ENCODE results near the gene NELFE.

DNA sequence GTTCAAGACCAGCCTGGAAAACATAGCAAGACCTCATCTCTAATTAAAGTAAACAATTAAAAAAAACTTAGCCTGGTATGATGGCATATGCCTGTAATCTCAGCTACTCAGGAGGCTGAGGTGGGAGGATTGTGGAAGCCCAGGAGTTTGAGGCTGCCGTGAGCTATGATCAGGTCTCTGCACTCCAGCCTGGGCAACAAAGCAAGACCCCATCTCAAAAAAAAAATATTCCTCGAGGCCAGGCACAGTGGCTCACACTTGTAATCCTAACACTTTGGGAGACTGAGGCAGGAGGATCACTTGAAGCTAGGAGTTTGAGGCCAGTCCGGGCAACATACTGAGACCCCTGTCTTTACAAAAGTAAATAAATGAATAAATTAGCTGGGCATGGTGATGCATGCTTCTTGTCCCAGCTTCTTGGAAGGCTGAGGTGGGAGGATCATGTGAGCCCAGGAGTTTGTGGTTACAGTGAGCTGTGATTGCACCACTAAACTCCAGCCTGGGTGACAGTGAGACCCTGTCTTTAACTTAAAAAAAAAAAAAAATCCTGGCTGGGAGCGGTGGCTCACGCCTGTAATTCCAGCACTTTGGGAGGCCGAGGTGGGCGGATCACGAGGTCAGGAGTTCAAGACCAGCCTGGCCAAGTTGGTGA, 40.6 kb downstream of the NELFE start:
- TF ChIP-seq, protein P1, sequence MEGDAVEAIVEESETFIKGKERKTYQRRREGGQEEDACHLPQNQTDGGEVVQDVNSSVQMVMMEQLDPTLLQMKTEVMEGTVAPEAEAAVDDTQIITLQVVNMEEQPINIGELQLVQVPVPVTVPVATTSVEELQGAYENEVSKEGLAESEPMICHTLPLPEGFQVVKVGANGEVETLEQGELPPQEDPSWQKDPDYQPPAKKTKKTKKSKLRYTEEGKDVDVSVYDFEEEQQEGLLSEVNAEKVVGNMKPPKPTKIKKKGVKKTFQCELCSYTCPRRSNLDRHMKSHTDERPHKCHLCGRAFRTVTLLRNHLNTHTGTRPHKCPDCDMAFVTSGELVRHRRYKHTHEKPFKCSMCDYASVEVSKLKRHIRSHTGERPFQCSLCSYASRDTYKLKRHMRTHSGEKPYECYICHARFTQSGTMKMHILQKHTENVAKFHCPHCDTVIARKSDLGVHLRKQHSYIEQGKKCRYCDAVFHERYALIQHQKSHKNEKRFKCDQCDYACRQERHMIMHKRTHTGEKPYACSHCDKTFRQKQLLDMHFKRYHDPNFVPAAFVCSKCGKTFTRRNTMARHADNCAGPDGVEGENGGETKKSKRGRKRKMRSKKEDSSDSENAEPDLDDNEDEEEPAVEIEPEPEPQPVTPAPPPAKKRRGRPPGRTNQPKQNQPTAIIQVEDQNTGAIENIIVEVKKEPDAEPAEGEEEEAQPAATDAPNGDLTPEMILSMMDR (IDR thresholded peaks at IDR 0.05) = no peak
- TF ChIP-seq POLR2A (IDR thresholded peaks at IDR 0.05) = no peak
- no peak for TF ChIP-seq POLR2AphosphoS5 (IDR thresholded peaks at IDR 0.05)
